Hepatocyte (in vitro differentiated cells): ENCODE measurements around the gene FASTKD1. TPM values are rescaled to one million over a fixed set of nuclear protein-coding genes. Genes with fewer than 3 reads are reported as not detected.

Experiments used
- DNase-seq: peaks from one replicate; pipeline ENCODE4 v3.0.0-alpha.2; 2016; ENCODE audit warnings: low spot score
- H2AFZ ChIP-seq: fragments of 200-600 bp; sonication (generic); 2 replicates; pipeline ENCODE4 v1.6.0; 2016; ENCODE audit warnings: antibody characterized with exemption, mild to moderate bottlenecking
- H3K27ac ChIP-seq: fragments of 200-600 bp; sonication (generic); 2 replicates; pipeline ENCODE4 v1.5.1; 2016; ENCODE audit warnings: mild to moderate bottlenecking
- H3K27me3 ChIP-seq: fragments of 200-600 bp; sonication (generic); 2 replicates; pipeline ENCODE4 v1.6.1; 2016
- H3K36me3 ChIP-seq: fragments of 200-600 bp; sonication (generic); replicated peaks from 2 replicates; pipeline ENCODE4 v1.5.1; 2016; ENCODE audit warnings: low read depth; ENCODE audit not compliant: insufficient read depth
- H3K4me1 ChIP-seq: fragments of 200-600 bp; sonication (generic); 2 replicates; pipeline ENCODE4 v1.5.1; 2016; ENCODE audit warnings: mild to moderate bottlenecking, moderate library complexity; ENCODE audit not compliant: insufficient read depth
- H3K4me2 ChIP-seq: fragments of 200-600 bp; sonication (generic); 2 replicates; pipeline ENCODE4 v1.6.0; 2016
- H3K4me3 ChIP-seq: fragments of 200-600 bp; sonication (generic); 2 replicates; pipeline ENCODE4 v1.5.1; 2016; ENCODE audit warnings: mild to moderate bottlenecking
- H3K79me2 ChIP-seq: fragments of 200-600 bp; sonication (generic); 2 replicates; pipeline ENCODE4 v1.6.0; 2017; ENCODE audit warnings: mild to moderate bottlenecking
- H3K9me2 ChIP-seq: fragments of 200-600 bp; sonication (generic); replicated peaks from 2 replicates; pipeline ENCODE4 v1.6.0; 2017; ENCODE audit warnings: mild to moderate bottlenecking; ENCODE audit not compliant: insufficient read depth
- H3K9me3 ChIP-seq: fragments of 200-600 bp; sonication (generic); 2 replicates; pipeline ENCODE4 v1.5.1; 2016; ENCODE audit warnings: low read depth, mild to moderate bottlenecking
- H4K20me1 ChIP-seq: fragments of 200-600 bp; sonication (generic); 2 replicates; pipeline ENCODE4 v1.6.0; 2016; ENCODE audit warnings: mild to moderate bottlenecking; ENCODE audit not compliant: insufficient read depth, poor library complexity, severe bottlenecking
- EZH2 ChIP-seq: fragments of 200-600 bp; sonication (generic); IDR thresholded peaks from 2 replicates; pipeline ENCODE4 v1.6.1; 2016; ENCODE audit warnings: antibody characterized with exemption, mild to moderate bottlenecking, borderline replicate concordance
- EZH2phosphoT487 ChIP-seq: fragments of 200-600 bp; sonication (generic); IDR thresholded peaks from one replicate; pipeline ENCODE4 v1.6.1; 2018; ENCODE audit warnings: antibody characterized with exemption, mild to moderate bottlenecking, low read depth, moderate library complexity; ENCODE audit not compliant: unreplicated experiment, severe bottlenecking
- WGBS: methylation state at CpG from one replicate; pipeline ENCODE4 v1.1.6; 2016; ENCODE audit warnings: low lambda C conversion rate; ENCODE audit errors: missing lambda C conversion rate; 5-methylcytosine and 5-hydroxymethylcytosine counted together
- polyA plus RNA-seq: library from polyadenylated mRNA; unstranded; fragments of >200 nt; fragmentation: Nextera tagmentation; extraction: Ambion mirVana; gene quantifications from 2 replicates; pipeline ENCODE4 v1.2.1, GENCODE V29; 2016
- total RNA-seq: library from RNA; depleted of rRNA; stranded (reverse); fragments of >200 nt; gene quantifications from 2 replicates; pipeline ENCODE4 v1.2.3, GENCODE V29; 2014
- TF ChIP-seq, protein P1 (sequence below): fragments of 200-600 bp; sonication (generic); IDR thresholded peaks from 2 replicates; pipeline ENCODE4 v1.5.1; 2016; ENCODE audit warnings: antibody characterized with exemption, mild to moderate bottlenecking; ENCODE audit not compliant: poor library complexity

Gene FASTKD1
- total and polyA plus RNA-seq, 2 experiments from 2014 or later = 15.0 to 23.2 TPM

DNA sequence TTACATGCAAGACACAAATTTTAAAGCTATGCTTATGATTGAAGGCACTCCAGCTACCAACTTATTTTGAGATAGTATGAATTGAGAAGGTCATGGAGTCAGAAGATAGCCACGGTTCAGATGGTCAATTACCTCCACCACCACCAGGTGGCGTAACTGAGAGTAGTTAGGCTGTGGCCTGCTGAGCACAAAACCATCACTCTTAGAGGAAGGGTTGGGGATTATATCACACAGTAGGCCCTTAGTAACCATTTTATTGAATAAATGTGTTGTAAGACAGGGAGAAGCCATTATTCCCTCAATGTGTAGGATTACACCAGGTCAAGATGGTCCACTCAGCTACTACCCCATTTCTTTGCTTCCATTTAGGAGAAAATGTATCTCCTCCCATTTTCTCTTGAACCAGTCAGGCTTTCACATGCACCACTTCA is 45.4 kb downstream of the FASTKD1 start:
- Histone ChIP-seq H3K27me3 (no peaks in the 10 kb centered on the region), H3K4me3 (no peak overlapping the region), H3K79me2 (no peaks in the 10 kb centered on the region), H3K9me3 (no peaks in the 10 kb centered on the region), H3K9me2 (no peaks in the 10 kb centered on the region), H3K36me3 (no peaks in the 10 kb centered on the region), H2AFZ (no peak overlapping the region), H3K4me2 (no peak overlapping the region), H3K4me1 (no peaks in the 10 kb centered on the region), H4K20me1 (no peaks in the 10 kb centered on the region), H3K27ac (no peak overlapping the region)
- TF ChIP-seq EZH2 (no peak), EZH2phosphoT487 (no peak)
- TF ChIP-seq, protein P1, sequence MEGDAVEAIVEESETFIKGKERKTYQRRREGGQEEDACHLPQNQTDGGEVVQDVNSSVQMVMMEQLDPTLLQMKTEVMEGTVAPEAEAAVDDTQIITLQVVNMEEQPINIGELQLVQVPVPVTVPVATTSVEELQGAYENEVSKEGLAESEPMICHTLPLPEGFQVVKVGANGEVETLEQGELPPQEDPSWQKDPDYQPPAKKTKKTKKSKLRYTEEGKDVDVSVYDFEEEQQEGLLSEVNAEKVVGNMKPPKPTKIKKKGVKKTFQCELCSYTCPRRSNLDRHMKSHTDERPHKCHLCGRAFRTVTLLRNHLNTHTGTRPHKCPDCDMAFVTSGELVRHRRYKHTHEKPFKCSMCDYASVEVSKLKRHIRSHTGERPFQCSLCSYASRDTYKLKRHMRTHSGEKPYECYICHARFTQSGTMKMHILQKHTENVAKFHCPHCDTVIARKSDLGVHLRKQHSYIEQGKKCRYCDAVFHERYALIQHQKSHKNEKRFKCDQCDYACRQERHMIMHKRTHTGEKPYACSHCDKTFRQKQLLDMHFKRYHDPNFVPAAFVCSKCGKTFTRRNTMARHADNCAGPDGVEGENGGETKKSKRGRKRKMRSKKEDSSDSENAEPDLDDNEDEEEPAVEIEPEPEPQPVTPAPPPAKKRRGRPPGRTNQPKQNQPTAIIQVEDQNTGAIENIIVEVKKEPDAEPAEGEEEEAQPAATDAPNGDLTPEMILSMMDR = peak; percentile 81
- WGBS = 17% methylated on average over 2 of the region's 2 CpGs
- peak; percentile 75 for DNase-seq

DNA sequence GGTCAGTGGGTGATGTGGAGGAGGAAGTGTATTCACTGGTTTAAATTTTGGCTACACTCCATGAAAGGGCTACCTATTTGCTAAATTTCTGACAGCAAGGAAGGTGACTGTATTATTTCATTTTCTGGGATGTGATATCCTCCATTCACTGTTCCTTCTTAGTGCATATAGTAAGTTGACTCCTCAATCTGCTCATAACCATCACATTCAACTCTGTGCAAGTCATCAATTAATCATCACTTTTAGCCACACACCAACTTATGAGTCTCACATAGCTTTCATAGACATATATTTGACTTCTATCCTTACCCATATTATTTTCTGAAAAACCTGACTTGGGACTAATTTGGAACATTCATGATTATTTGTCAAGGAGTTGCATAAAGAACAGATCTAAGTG is 47.2 kb downstream of the FASTKD1 start:
- no peak for DNase-seq
- Histone ChIP-seq H3K4me2 (no peak overlapping the region), H3K4me1 (no peaks in the 10 kb centered on the region), H3K9me3 (no peaks in the 10 kb centered on the region), H4K20me1 (no peaks in the 10 kb centered on the region), H3K36me3 (no peaks in the 10 kb centered on the region), H3K79me2 (no peaks in the 10 kb centered on the region), H3K9me2 (no peaks in the 10 kb centered on the region), H3K4me3 (no peak overlapping the region), H2AFZ (no peak overlapping the region), H3K27me3 (no peaks in the 10 kb centered on the region), H3K27ac (no peak overlapping the region)
- TF ChIP-seq EZH2phosphoT487 = no peak
- no peak for TF ChIP-seq EZH2
- TF ChIP-seq, protein P1 = no peak

DNA sequence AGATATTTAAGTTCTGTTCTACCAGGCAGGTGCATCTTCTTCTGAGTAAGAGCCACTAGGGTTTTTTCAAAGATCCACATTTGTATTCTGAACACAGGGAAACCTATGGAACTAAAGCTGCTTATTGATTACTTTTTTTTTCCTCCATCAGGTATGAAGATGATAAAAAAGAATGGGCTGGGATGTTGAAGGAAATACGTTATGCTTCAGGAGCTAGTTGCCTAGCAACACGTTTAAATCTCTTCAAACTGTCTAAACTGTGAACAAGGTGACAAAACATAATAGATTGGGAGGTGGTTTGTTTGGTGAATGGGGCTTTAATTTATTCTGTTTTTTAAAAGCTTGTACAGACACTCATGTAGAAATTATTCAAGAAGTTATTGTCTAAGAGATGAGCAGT is 48.2 kb downstream of the FASTKD1 start:
- no peaks in the 10 kb centered on the region for H3K9me3 ChIP-seq
- no peaks in the 10 kb centered on the region for H3K36me3 ChIP-seq
- TF ChIP-seq, protein P1 = no peak
- no peak for TF ChIP-seq EZH2phosphoT487
- no peak for TF ChIP-seq EZH2
- H3K4me1 ChIP-seq = no peaks in the 10 kb centered on the region
- no peak overlapping the region for H2AFZ ChIP-seq
- H4K20me1 ChIP-seq = no peaks in the 10 kb centered on the region
- WGBS = 72% methylated on average over 2 of the region's 2 CpGs
- no peak overlapping the region for H3K4me2 ChIP-seq
- no peak for DNase-seq
- H3K9me2 ChIP-seq = no peaks in the 10 kb centered on the region
- H3K79me2 ChIP-seq = no peaks in the 10 kb centered on the region
- no peaks in the 10 kb centered on the region for H3K27me3 ChIP-seq
- no peak overlapping the region for H3K4me3 ChIP-seq
- no peak overlapping the region for H3K27ac ChIP-seq

DNA sequence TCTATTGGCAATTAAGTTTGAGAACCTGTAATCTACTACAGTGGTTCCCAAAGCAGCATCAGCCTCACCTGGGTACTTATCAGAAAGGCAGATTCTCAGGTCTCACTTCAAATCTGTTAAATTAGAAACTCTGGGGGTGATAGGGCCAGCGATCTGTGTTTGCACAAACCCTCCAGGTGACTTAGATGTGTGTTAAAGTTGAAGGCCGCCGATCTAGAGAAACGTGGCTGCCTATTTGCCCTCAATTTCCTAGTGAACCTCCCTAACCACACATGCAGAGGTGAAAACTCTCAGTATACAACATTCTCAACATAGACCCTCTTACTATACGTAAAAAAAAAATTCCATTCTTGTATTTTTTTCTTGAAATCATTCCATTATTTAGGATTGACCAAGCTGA is 50.0 kb downstream of the FASTKD1 start:
- no peak for TF ChIP-seq EZH2phosphoT487
- TF ChIP-seq, protein P1 = no peak
- TF ChIP-seq EZH2 = no peak
- Histone ChIP-seq H3K9me3 (no peaks in the 10 kb centered on the region), H2AFZ (no peak overlapping the region), H4K20me1 (no peaks in the 10 kb centered on the region), H3K4me1 (no peaks in the 10 kb centered on the region), H3K4me3 (no peak overlapping the region), H3K27me3 (no peaks in the 10 kb centered on the region), H3K36me3 (no peaks in the 10 kb centered on the region), H3K9me2 (no peaks in the 10 kb centered on the region), H3K27ac (no peak overlapping the region), H3K79me2 (no peaks in the 10 kb centered on the region), H3K4me2 (no peak overlapping the region)
- no peak for DNase-seq
- WGBS = 59% methylated on average over 5 of the region's 5 CpGs
